ENCODE data around the gene GMPS. TPM values are rescaled to one million over a fixed set of nuclear protein-coding genes. Genes with fewer than 3 reads are reported as not detected.

The GMPS gene
- total and polyA plus RNA-seq, 9 of the 15 experiments (the other 6 are each of a cell fraction or from before 2014, with no cell fraction given) = 73.7 to 282 (median 156) TPM

DNA sequence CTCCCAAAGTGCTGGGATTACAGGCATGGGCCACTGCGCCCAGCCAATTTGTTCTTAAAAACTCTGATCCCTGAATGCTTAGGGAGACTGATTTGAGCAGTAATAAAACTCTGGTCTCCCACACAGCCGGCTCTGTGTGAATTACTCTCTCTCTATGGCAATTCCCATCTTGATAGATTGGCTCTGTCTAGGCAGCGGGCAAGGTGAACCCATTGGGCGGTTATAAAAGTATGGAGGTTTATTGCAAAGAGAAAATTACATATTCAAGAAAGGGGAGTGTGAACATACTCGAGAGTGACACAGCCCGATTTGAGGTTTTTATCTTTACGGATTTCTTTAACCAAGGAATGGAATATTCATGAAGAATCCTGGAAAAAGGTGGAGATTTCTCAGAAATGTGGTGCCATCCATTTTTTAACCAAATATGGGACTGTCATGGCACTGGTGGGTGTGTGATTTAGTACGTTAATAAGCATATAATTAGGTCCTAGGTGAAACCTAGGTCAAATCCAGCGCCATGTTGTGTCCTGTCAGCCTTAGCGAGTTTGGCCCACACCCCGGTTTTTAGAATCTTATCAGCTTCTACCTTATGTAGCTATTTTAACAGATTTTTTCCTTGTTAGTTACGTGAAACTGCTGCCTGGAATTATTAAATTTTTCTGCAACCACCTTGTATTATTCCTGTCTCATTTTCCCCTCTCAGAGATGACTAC, 7.2 kb upstream of the GMPS start:
- no peaks in the 10 kb centered on the region for H4K20me1 ChIP-seq (replicated peaks; ENCODE audit: control insufficient read depth, insufficient read depth, low read length)
- ChIA-PET CTCF (ENCODE audit: low intra/inter-chr PET ratio) (no interaction called here), POLR2A (interaction anchor here (1.5 kb wide), 1 partner anchor 10 kb away, joined by 9 read pairs; the partner anchor contains the start of gene SLC33A1)
- FAIRE-seq (peak; percentile 81), DNase-seq (ENCODE audit: extremely low read depth in 1 of 4, low spot score in 3 of 4) (peak; percentile 48 to 77 (median 52)), ATAC-seq (peak; percentile 83)
- H3K9ac ChIP-seq (ENCODE audit: insufficient read depth in 1 of 2, low read depth in 2 of 2, low read length in 2 of 2) = peak overlapping the region; percentile 52 to 77; a peak in 3 of 4 replicates
- intact Hi-C loops (cut with micrococcal nuclease) (loop anchor here (2.0 to 10.0 kb wide), 2 partner anchors 58 to 508 kb away; no protein-coding TSS in a partner anchor), in situ Hi-C loops (cut with MboI) (loop anchor here (25.0 kb wide), 2 partner anchors 501 to 1551 kb away; partner anchors contain the start of gene DHX36)
- no peak overlapping the region for H3K4me3 ChIP-seq
- H3K9me3 ChIP-seq (replicated peaks; ENCODE audit: control insufficient read depth, insufficient read depth, low read depth, low read length) = no peaks in the 10 kb centered on the region
- H2AFZ ChIP-seq (ENCODE audit: low read depth, low read length) = peak overlapping the region; percentile 65
- 9% methylated on average over 12 of the region's 12 CpGs for WGBS (ENCODE audit: insufficient coverage, low coverage, missing lambda C conversion rate)
- H3K27ac ChIP-seq (ENCODE audit: extremely low read depth, low read depth, low read length) = peak overlapping the region; percentile 68
- peak overlapping the region; percentile 41 for H3K4me2 ChIP-seq (ENCODE audit: insufficient read depth, low read length)
- peaks cover 8 to 13% of the 10 kb centered on the region in 2 experiments; a peak in 3 of 5 replicates for H3K4me1 ChIP-seq (replicated peaks in 1 of 2; ENCODE audit: control insufficient read depth in 2 of 2, insufficient read depth in 2 of 2, low read length in 2 of 2)
- H3K27me3 ChIP-seq (ENCODE audit: control insufficient read depth in 2 of 2, insufficient read depth in 2 of 2, low read length in 2 of 2) = no peaks in the 10 kb centered on the region
- BruUV-seq (replicated peaks) = no TSS peak
- H3K79me2 ChIP-seq (ENCODE audit: control insufficient read depth, insufficient read depth, low read length) = no peaks in the 10 kb centered on the region
- H3K9me1 ChIP-seq (ENCODE audit: control insufficient read depth, insufficient read depth, low read length) = no peaks in the 10 kb centered on the region
- no peaks in the 10 kb centered on the region for H3K36me3 ChIP-seq (ENCODE audit: control insufficient read depth, insufficient read depth, low read length)
- TF ChIP-seq ZC3H8 (IDR thresholded peaks at IDR 0.05) = no peak
- no peak for TF ChIP-seq MIER1 (IDR thresholded peaks at IDR 0.05; ENCODE audit: low read depth)
- peak in 1 of 2 experiments; percentile 88; a peak in 1 of 4 replicates for TF ChIP-seq SRF (CRISPR knock-in tag; IDR thresholded peaks at IDR 0.05)
- no peak for TF ChIP-seq ELF4 (CRISPR knock-in tag; IDR thresholded peaks at IDR 0.05)
- TF ChIP-seq ZNF766 (CRISPR knock-in tag; conservative IDR thresholded peaks at IDR 0.05) = peak; percentile 70; the same call in 1 of the 2 replicates
- TF ChIP-seq TCF3 (CRISPR knock-in tag; IDR thresholded peaks at IDR 0.05) = peak; percentile 61
- TF ChIP-seq MEIS2 (IDR thresholded peaks at IDR 0.05; ENCODE audit: partially characterized antibody) = peak; percentile 84
- no peak for TF ChIP-seq MEF2D (tag; conservative IDR thresholded peaks at IDR 0.05; ENCODE audit: low read depth)
- TF ChIP-seq BACH1 (tag; IDR thresholded peaks at IDR 0.05) = peak; percentile 59; the same call in 1 of the 2 replicates
- TF ChIP-seq, protein P1, sequence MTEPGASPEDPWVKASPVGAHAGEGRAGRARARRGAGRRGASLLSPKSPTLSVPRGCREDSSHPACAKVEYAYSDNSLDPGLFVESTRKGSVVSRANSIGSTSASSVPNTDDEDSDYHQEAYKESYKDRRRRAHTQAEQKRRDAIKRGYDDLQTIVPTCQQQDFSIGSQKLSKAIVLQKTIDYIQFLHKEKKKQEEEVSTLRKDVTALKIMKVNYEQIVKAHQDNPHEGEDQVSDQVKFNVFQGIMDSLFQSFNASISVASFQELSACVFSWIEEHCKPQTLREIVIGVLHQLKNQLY (CRISPR knock-in tag; conservative IDR thresholded peaks at IDR 0.05) = no peak
- 0 out of 2 replicates have a peak, but pooled peaks have one; percentile 13 for TF ChIP-seq POLR2AphosphoS5 (IDR thresholded peaks at IDR 0.05; ENCODE audit: control insufficient read depth, insufficient read depth, low read depth, low read length)
- TF ChIP-seq POLR2A (conservative IDR thresholded peaks at IDR 0.05) = 0 out of 2 replicates have a peak, but pooled peaks have one; percentile 1
- TF ChIP-seq ZNF644 (tag; IDR thresholded peaks at IDR 0.05; ENCODE audit: low read depth) = 0 out of 2 replicates have a peak, but pooled peaks have one; percentile 30
- TF ChIP-seq ARID1B (IDR thresholded peaks at IDR 0.05) = peak; percentile 80
- TF ChIP-seq, protein P2, sequence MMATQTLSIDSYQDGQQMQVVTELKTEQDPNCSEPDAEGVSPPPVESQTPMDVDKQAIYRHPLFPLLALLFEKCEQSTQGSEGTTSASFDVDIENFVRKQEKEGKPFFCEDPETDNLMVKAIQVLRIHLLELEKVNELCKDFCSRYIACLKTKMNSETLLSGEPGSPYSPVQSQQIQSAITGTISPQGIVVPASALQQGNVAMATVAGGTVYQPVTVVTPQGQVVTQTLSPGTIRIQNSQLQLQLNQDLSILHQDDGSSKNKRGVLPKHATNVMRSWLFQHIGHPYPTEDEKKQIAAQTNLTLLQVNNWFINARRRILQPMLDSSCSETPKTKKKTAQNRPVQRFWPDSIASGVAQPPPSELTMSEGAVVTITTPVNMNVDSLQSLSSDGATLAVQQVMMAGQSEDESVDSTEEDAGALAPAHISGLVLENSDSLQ (IDR thresholded peaks at IDR 0.05) = peak; percentile 77
- TF ChIP-seq HDAC2 (IDR thresholded peaks at IDR 0.05) = peak; percentile 77; the same call in 1 of the 2 replicates
- TF ChIP-seq ZNF175 (CRISPR knock-in tag; IDR thresholded peaks at IDR 0.05; ENCODE audit: low read depth) = peak; percentile 73; the same call in 1 of the 2 replicates
- 0 out of 2 replicates have a peak, but pooled peaks have one; percentile 1 for TF ChIP-seq SMAD3 (CRISPR knock-in tag; conservative IDR thresholded peaks at IDR 0.05)

Data from K562 (cell line).